Thoracic aorta (tissue), 2 donors: ENCODE measurements around the gene EML6. TPM values are rescaled to one million over a fixed set of nuclear protein-coding genes. Genes with fewer than 3 reads are reported as not detected.

Source experiments
- ATAC-seq: fragments of 150-250 bp; one replicate; pipeline ENCODE4 v1.8.0; 2017; ENCODE audit warnings: low read depth; ENCODE audit not compliant: insufficient number of reproducible peaks, low FRiP score
- DNase-seq: peaks from one replicate; pipeline ENCODE4 v3.0.0-alpha.2; 2020; ENCODE audit warnings: low spot score
- H3K27ac ChIP-seq, 2 donors: fragments of 200-600 bp; sonication (generic); 1 replicate in 1 of 2; 2 replicates in 1 of 2; pipeline ENCODE4 v1.5.1; 2016; ENCODE audit warnings: mild to moderate bottlenecking in 2 of 2, moderate library complexity in 2 of 2
- H3K27me3 ChIP-seq: fragments of 200-600 bp; sonication (generic); replicated peaks from 2 replicates; pipeline ENCODE4 v1.6.0; 2016; ENCODE audit warnings: mild to moderate bottlenecking; ENCODE audit not compliant: insufficient read depth
- H3K36me3 ChIP-seq: fragments of 200-600 bp; sonication (generic); one replicate; pipeline ENCODE4 v1.5.1; 2016
- H3K4me1 ChIP-seq, 2 donors: fragments of 200-600 bp; sonication (generic); 1 replicate in 1 of 2; 2 replicates in 1 of 2; pipeline versions ENCODE4 v1.5.1 to v1.6.0; 2016; ENCODE audit warnings: low read depth in 2 of 2, mild to moderate bottlenecking in 1 of 2; ENCODE audit not compliant: control insufficient read depth in 1 of 2
- H3K4me3 ChIP-seq: fragments of 200-600 bp; sonication (generic); 2 replicates; pipeline ENCODE4 v1.5.1; 2016; ENCODE audit warnings: mild to moderate bottlenecking
- H3K9me3 ChIP-seq: fragments of 200-600 bp; sonication (generic); 2 replicates; pipeline ENCODE4 v1.5.1; 2016
- total RNA-seq, 2 donors: library from RNA; depleted of rRNA; stranded (reverse); fragments of >200 nt; gene quantifications; one replicate each; pipeline versions ENCODE4 v1.1.0 to v1.2.3, GENCODE V29; 2016
- TF ChIP-seq, protein P1 (sequence below): fragments of 200-600 bp; sonication (generic); IDR thresholded peaks from one replicate; pipeline ENCODE4 v1.5.1; 2019; ENCODE audit warnings: antibody characterized with exemption

EML6 gene
- total RNA-seq, 2 donors from 2014 or later: 0.81 to 0.92 TPM

DNA sequence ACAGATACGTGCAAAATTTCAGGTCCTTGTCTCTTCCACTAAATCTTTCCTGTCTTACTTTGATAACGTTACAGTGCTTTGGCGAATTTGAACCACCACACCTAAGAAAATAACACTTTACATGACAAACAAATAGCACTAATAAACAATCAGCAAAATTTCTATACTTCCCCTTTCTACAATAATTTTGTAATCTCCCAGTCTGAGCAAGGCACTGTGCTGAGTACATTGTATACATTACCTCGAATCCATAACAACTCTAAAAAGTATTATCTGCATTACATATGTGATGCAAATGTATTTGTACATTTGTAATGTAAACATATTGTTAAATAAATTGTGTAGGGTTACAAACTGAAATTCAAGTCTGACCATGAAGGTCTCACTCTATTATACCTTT is 276.9 kb downstream of the EML6 start:
- H3K9me3 ChIP-seq: no peaks in the 10 kb centered on the region
- H3K36me3 ChIP-seq: no peaks in the 10 kb centered on the region
- H3K27ac ChIP-seq: no peak overlapping the region
- ATAC-seq (no peak), DNase-seq (no peak)
- no peak overlapping the region for H3K4me3 ChIP-seq
- no peaks in the 10 kb centered on the region for H3K27me3 ChIP-seq
- TF ChIP-seq, protein P1, sequence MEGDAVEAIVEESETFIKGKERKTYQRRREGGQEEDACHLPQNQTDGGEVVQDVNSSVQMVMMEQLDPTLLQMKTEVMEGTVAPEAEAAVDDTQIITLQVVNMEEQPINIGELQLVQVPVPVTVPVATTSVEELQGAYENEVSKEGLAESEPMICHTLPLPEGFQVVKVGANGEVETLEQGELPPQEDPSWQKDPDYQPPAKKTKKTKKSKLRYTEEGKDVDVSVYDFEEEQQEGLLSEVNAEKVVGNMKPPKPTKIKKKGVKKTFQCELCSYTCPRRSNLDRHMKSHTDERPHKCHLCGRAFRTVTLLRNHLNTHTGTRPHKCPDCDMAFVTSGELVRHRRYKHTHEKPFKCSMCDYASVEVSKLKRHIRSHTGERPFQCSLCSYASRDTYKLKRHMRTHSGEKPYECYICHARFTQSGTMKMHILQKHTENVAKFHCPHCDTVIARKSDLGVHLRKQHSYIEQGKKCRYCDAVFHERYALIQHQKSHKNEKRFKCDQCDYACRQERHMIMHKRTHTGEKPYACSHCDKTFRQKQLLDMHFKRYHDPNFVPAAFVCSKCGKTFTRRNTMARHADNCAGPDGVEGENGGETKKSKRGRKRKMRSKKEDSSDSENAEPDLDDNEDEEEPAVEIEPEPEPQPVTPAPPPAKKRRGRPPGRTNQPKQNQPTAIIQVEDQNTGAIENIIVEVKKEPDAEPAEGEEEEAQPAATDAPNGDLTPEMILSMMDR: no peak
- H3K4me1 ChIP-seq: peaks cover 65 to 87% of the 10 kb centered on the region in 2 donors

DNA sequence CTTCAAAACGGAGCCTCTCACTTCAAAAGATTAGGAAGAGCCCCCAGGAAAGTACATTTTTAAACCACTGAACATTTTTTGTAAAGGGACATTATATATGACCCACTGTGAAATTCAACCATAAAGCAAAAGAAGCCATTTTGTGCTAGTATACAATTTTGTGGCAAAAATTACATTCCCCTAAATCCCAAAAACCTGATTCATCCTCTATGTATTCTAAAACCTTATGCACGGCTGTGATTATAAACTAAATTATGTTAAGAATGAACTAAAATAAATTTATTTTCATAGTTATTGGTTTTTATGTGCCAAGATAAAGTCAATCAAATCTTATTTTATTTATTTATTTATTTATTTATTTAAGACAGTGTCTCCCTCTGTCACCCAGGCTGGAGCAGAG is 278.3 kb downstream of the EML6 start:
- Histone ChIP-seq H3K27me3 (no peaks in the 10 kb centered on the region), H3K4me1 (peaks cover 61 to 88% of the 10 kb centered on the region in 2 donors), H3K9me3 (no peaks in the 10 kb centered on the region), H3K27ac (no peak overlapping the region), H3K4me3 (no peak overlapping the region), H3K36me3 (no peaks in the 10 kb centered on the region)
- TF ChIP-seq, protein P1: no peak
- no peak for DNase-seq
- no peak for ATAC-seq

DNA sequence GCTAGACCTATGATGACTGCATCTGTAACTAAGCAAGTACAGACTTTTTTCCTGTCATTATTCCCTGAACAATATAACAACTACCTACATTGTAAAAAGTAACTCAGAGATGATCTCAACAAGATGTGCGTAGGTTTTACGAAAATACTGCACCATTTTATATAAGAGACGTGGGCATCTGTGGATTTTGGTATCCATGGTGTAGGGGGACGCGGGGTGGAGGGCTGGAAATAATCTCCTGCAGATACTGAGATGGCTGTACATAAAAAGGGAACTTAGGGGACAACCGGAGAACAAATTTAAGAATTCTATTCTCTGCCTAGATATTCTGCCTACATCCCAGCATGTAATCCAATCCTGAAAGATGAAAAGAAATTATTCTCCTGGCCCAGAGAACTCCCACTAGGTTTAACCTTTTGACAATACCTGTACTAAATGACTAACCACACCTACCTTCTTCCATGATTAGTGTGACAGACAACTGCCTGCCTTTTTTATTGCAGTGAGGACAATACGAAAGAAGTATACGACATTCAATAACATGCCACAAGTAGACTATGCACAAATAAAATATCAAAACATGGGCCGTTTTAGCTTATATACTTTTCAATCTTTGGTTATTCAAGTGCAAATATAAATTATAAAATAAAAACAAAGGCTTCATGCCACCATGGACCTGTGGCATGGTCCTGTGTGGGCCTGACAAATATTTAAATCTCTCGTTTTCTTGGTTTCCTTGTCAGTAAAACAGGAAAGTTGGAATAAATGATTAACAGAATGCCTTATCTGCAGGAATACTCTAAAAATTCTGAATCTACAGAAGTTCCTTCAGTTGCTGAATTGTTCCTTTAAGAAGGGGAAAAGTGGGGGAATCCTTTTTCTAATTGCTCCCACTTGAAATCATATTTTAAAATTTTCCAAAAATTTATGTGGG is 280.5 kb downstream of the EML6 start:
- H3K36me3 ChIP-seq: no peaks in the 10 kb centered on the region
- no peaks in the 10 kb centered on the region for H3K27me3 ChIP-seq
- DNase-seq (no peak), ATAC-seq (no peak)
- H3K9me3 ChIP-seq: no peaks in the 10 kb centered on the region
- peaks cover 58 to 90% of the 10 kb centered on the region in 2 donors for H3K4me1 ChIP-seq
- H3K27ac ChIP-seq: no peak overlapping the region
- TF ChIP-seq, protein P1: no peak
- no peak overlapping the region for H3K4me3 ChIP-seq

DNA sequence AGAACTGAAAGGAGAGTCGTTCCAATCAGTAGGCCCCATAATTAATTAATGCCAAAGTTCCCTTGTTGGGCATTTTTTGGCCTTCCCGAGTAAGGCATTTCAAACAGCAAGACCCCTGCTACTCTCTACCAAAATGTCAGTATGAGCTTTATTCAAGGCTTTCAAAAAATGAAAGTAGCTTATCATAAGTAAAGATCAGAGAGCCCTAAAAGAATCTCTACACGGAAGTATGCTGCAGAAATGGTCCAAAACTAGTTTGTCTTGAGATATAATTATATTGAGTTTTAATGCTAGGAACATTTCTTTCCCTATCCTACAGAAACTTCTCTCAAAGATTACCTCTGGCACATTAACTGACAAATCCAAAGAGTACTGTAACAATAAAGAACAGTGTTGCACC is 282.8 kb downstream of the EML6 start:
- Histone ChIP-seq H3K36me3 (no peaks in the 10 kb centered on the region), H3K4me3 (no peak overlapping the region), H3K27ac (no peak overlapping the region), H3K9me3 (no peaks in the 10 kb centered on the region), H3K4me1 (peaks cover 60 to 95% of the 10 kb centered on the region in 2 donors), H3K27me3 (no peaks in the 10 kb centered on the region)
- DNase-seq (no peak), ATAC-seq (no peak)
- TF ChIP-seq, protein P1: no peak

DNA sequence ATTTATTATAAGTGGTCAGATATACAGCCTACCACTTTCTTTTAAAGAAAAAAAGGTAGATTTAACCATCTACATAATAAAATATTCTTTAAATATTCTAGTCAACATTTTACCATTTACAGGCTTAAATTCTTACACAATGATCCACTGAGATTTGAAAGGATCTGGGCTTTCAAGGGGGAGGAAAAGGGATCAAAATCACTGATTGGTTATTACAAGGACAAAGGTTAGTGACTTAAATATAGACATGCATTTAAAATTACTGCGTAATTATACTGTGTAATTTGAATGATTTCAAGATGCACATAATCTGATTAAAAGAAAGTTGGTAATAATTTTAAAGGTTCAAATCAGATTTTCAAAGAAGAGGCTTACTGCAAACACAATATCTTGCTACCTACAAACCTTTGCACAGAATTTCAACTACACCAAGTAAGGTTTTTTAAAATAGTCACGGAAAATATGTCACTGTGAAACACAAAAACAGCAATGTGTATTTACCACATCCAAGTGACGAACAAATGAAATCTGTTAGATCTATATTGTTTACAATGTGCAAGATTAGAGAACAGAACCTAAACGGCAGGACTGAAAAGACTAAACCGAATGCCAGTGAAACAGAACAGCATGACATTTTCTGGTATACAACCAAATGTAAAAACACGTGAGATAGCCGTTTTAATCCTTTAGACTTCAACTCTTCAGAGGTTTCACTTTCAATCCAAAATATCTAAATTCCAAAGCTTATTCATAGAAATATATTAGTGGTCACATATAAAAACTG is 286.0 kb downstream of the EML6 start:
- no peaks in the 10 kb centered on the region for H3K9me3 ChIP-seq
- ATAC-seq: no peak
- H3K27ac ChIP-seq: peak overlapping the region in 1 of 2 donors; percentile 6
- H3K27me3 ChIP-seq: no peaks in the 10 kb centered on the region
- DNase-seq: no peak
- peaks cover 70 to 97% of the 10 kb centered on the region in 2 donors for H3K4me1 ChIP-seq
- peak overlapping the region; percentile 62 for H3K4me3 ChIP-seq
- TF ChIP-seq, protein P1: no peak
- H3K36me3 ChIP-seq: no peaks in the 10 kb centered on the region
